Measurements from ENCODE around the gene CEACAM4. TPM values are rescaled to one million over a fixed set of nuclear protein-coding genes. Genes with fewer than 3 reads are reported as not detected.

Gene CEACAM4
- total and polyA plus RNA-seq, 2 of the 8 experiments (the other 6 are each of a cell fraction or from before 2014, with no cell fraction given), result not detected

DNA sequence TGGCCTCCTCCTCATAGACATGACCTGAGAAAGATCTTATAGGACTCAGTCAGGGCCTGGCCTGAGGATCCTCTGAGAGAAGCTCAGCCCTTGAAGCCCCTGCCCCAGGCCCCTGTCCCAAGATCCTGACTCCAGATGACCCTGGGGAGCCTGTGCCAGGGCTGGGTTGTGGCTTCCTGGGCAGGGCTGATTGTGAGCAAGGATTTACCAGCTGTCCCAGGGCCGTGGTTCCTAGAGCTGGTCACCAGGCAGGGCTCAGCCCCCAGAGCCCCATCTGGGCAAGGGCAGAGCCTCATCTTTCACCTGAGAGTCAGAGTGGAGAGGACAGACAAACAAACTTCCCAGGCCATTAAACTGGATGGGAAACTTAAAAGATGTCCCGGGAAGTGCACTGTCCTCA, 49.0 kb downstream of the CEACAM4 start:
- H2BK120ac ChIP-seq (replicated peaks; ENCODE audit: low read depth, low read length), result no peak overlapping the region
- no peak overlapping the region for H3K4ac ChIP-seq (replicated peaks; ENCODE audit: insufficient read length, low read depth, low read length)
- no peak overlapping the region for H3K14ac ChIP-seq (ENCODE audit: insufficient read length)
- WGBS, 2 experiments (ENCODE audit: extremely low coverage in 1 of 2, insufficient coverage in 1 of 2, insufficient read length in 1 of 2, insufficient replicate concordance in 2 of 2, low coverage in 1 of 2, low lambda C conversion rate in 2 of 2, missing lambda C conversion rate in 1 of 2), result 80% methylated on average over 1 of the region's 2 CpGs; no CpG with 5 or more reads in 1 of the 2 experiments
- H2BK12ac ChIP-seq (ENCODE audit: low read depth, low read length), result no peak overlapping the region
- no peak overlapping the region for H2BK15ac ChIP-seq (ENCODE audit: low read length)
- peaks cover 62 to 71% of the 10 kb centered on the region in 2 experiments for H3K9me3 ChIP-seq (ENCODE audit: insufficient read depth in 2 of 2, low read depth in 1 of 2, low read length in 1 of 2)
- H2BK5ac ChIP-seq (ENCODE audit: low read depth, low read length), result no peak overlapping the region
- H3K4me3 ChIP-seq (ENCODE audit: extremely low read depth in 1 of 4, insufficient read depth in 2 of 4, low read depth in 3 of 4, low read length in 4 of 4), result no peak overlapping the region
- H4K20me1 ChIP-seq (replicated peaks in 1 of 2; ENCODE audit: control insufficient read depth in 1 of 2, insufficient read depth in 2 of 2, low read length in 2 of 2), result no peaks in the 10 kb centered on the region
- H3K79me1 ChIP-seq (ENCODE audit: low read depth, low read length), result no peaks in the 10 kb centered on the region
- no peaks in the 10 kb centered on the region for H3K27me3 ChIP-seq (replicated peaks in 1 of 4; ENCODE audit: control insufficient read depth in 3 of 4, extremely low read depth in 1 of 4, insufficient read depth in 3 of 4, low read length in 3 of 4)
- no peak overlapping the region for H4K91ac ChIP-seq (replicated peaks; ENCODE audit: insufficient read length, low read length)
- DNase-seq (ENCODE audit: low read depth in 1 of 2, low spot score in 2 of 2), result no peak
- no peak overlapping the region for H3K9ac ChIP-seq (replicated peaks in 1 of 4; ENCODE audit: extremely low read depth in 1 of 4, low read depth in 3 of 4, low read length in 3 of 4)
- H3K23me2 ChIP-seq (ENCODE audit: low read depth, low read length), result no peaks in the 10 kb centered on the region
- no peak overlapping the region for H2BK20ac ChIP-seq (ENCODE audit: low read length)
- H3K79me2 ChIP-seq (ENCODE audit: control insufficient read depth in 1 of 2, insufficient read depth in 2 of 2, low read length in 2 of 2), result no peaks in the 10 kb centered on the region
- no peak overlapping the region for H4K5ac ChIP-seq (ENCODE audit: insufficient read length, low read depth, low read length)
- ChIA-PET CTCF (ENCODE audit: partially characterized antibody) (interaction anchor here (0.9 kb wide), 1 partner anchor 15 kb away, joined by 3 read pairs; no protein-coding TSS in a partner anchor), POLR2A (ENCODE audit: partially characterized antibody) (no interaction called here)
- H3K4me2 ChIP-seq (ENCODE audit: insufficient read depth in 1 of 2, low read depth in 2 of 2, low read length in 2 of 2), result no peak overlapping the region
- no peak overlapping the region for H2AK5ac ChIP-seq (ENCODE audit: low read depth, low read length)
- no peaks in the 10 kb centered on the region for H3K36me3 ChIP-seq (ENCODE audit: control insufficient read depth in 2 of 4, insufficient read depth in 4 of 4, low read length in 3 of 4)
- H3K23ac ChIP-seq (ENCODE audit: insufficient read length), result no peak overlapping the region
- no peaks in the 10 kb centered on the region for H3K4me1 ChIP-seq (replicated peaks in 1 of 4; ENCODE audit: control insufficient read depth in 3 of 4, insufficient read depth in 4 of 4, low read length in 3 of 4)
- no peak overlapping the region for H3K18ac ChIP-seq (ENCODE audit: extremely low read depth, low read length)
- FAIRE-seq, result no peak
- no peak for TF ChIP-seq EGR1 (IDR thresholded peaks at IDR 0.05; ENCODE audit: borderline replicate concordance, low read depth, low read length)
- TF ChIP-seq FOSL1 (IDR thresholded peaks at IDR 0.05; ENCODE audit: insufficient read depth, low read depth, low read length), result no peak
- H2AFZ ChIP-seq (ENCODE audit: low read length), result no peak overlapping the region
- H3K56ac ChIP-seq (replicated peaks; ENCODE audit: insufficient read length, low read depth, low read length), result no peak overlapping the region
- no peak overlapping the region for H3K27ac ChIP-seq (ENCODE audit: low read depth, low read length)
- H4K8ac ChIP-seq (ENCODE audit: extremely low read depth, insufficient read depth, low read length), result no peak overlapping the region
